Measurements from ENCODE around the gene IKZF2. TPM values are rescaled to one million over a fixed set of nuclear protein-coding genes. Genes with fewer than 3 reads are reported as not detected.

Gene IKZF2
- total and polyA plus RNA-seq, 11 donors, result 0.84 to 8.0 (median 5.9) TPM

DNA sequence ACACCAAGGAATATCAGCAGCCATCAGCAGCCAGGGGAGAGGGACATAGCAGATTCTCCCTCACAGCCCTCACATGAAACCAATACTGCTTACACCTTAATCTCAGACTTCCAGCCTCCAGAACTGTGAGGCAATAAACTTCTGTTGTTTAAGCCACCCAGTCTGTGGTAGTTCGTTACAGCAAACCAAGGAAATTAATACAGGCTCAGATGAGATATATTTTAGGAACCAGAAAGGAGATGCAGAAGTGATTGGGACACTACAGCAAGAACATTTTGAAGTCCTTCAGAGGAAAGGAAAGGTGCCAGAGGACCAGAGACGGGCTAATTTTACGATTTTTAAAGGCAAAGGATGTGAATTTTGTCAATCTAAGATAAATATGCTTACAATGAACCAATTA, 60.6 kb downstream of the IKZF2 start:
- H3K4me3 ChIP-seq, result no peak overlapping the region
- DNase-seq (no peak), ATAC-seq (no peak)
- no peaks in the 10 kb centered on the region for H3K9me3 ChIP-seq
- H3K27ac ChIP-seq, result no peak overlapping the region
- no peaks in the 10 kb centered on the region for H3K27me3 ChIP-seq
- no peaks in the 10 kb centered on the region for H3K36me3 ChIP-seq
- 62 to 74% (median 70%) methylated on average over 3 of the region's 3 CpGs for WGBS, 4 donors
- intact Hi-C loops (cut with DNase I), result no loop called here
- H3K4me1 ChIP-seq, result peaks cover 0 to 16% (median 0%) of the 10 kb centered on the region in 12 donors
- TF ChIP-seq, protein P1, sequence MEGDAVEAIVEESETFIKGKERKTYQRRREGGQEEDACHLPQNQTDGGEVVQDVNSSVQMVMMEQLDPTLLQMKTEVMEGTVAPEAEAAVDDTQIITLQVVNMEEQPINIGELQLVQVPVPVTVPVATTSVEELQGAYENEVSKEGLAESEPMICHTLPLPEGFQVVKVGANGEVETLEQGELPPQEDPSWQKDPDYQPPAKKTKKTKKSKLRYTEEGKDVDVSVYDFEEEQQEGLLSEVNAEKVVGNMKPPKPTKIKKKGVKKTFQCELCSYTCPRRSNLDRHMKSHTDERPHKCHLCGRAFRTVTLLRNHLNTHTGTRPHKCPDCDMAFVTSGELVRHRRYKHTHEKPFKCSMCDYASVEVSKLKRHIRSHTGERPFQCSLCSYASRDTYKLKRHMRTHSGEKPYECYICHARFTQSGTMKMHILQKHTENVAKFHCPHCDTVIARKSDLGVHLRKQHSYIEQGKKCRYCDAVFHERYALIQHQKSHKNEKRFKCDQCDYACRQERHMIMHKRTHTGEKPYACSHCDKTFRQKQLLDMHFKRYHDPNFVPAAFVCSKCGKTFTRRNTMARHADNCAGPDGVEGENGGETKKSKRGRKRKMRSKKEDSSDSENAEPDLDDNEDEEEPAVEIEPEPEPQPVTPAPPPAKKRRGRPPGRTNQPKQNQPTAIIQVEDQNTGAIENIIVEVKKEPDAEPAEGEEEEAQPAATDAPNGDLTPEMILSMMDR (IDR thresholded peaks at IDR 0.05), result no peak
- TF ChIP-seq POLR2A (IDR thresholded peaks at IDR 0.05), result no peak

DNA sequence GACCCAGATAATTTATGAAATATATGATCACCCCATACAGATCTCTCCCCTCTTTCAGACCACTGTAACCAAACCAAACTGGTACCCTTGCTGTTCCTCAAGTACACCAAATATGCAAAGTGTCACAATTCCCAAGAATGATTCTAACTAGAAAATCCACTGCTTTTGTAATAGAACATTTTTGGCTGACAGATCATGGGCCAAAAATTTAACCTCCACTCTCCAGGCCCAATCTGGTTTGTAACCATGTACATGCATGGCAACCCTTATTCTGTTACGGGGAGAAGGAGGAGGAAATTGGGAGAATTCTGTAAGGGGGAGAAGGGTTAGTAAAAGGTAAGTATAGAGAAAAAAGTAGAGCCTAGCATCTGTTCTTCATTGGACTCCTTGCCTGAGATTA, 62.0 kb downstream of the IKZF2 start:
- Histone ChIP-seq H3K27ac (no peak overlapping the region), H3K4me3 (no peak overlapping the region), H3K27me3 (no peaks in the 10 kb centered on the region), H3K36me3 (no peaks in the 10 kb centered on the region), H3K9me3 (no peaks in the 10 kb centered on the region), H3K4me1 (peaks cover 0 to 17% (median 0%) of the 10 kb centered on the region in 12 donors)
- DNase-seq (no peak), ATAC-seq (no peak)
- intact Hi-C loops (cut with DNase I), result no loop called here
- WGBS, 4 donors, result 91 to 97% (median 94%) methylated on average over 1 of the region's 1 CpG
- TF ChIP-seq POLR2A (IDR thresholded peaks at IDR 0.05), result no peak
- TF ChIP-seq, protein P1 (IDR thresholded peaks at IDR 0.05), result no peak

DNA sequence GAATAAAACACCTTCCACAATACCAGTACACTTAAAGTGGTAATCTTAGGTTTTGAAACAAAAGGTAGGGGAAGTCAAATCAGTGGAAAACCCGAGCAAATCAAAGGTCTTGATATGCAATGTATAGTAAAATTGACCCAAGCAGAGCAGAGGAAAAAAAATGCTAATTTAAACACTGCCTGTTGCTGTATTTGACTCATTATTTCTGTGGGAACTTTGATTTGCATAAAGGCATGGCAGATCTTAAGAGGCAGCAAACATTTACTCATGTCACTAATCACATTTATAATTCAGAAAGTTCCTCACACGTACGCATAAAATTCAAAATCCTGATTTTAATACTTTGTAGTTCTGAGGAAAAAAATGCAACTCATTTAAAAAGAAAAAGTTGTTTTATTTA, 64.4 kb downstream of the IKZF2 start:
- H3K4me1 ChIP-seq, result peaks cover 0 to 22% (median 0%) of the 10 kb centered on the region in 12 donors
- intact Hi-C loops (cut with DNase I), result no loop called here
- no peaks in the 10 kb centered on the region for H3K27me3 ChIP-seq
- no peaks in the 10 kb centered on the region for H3K9me3 ChIP-seq
- no peaks in the 10 kb centered on the region for H3K36me3 ChIP-seq
- TF ChIP-seq, protein P1 (IDR thresholded peaks at IDR 0.05), result no peak
- TF ChIP-seq POLR2A (IDR thresholded peaks at IDR 0.05), result no peak
- no peak for ATAC-seq
- DNase-seq, result no peak
- H3K4me3 ChIP-seq, result no peak overlapping the region
- WGBS, 4 donors, result 68 to 76% (median 73%) methylated on average over 3 of the region's 3 CpGs
- peak overlapping the region in 8 of 12 donors; percentile 2 to 75 (median 50) for H3K27ac ChIP-seq

DNA sequence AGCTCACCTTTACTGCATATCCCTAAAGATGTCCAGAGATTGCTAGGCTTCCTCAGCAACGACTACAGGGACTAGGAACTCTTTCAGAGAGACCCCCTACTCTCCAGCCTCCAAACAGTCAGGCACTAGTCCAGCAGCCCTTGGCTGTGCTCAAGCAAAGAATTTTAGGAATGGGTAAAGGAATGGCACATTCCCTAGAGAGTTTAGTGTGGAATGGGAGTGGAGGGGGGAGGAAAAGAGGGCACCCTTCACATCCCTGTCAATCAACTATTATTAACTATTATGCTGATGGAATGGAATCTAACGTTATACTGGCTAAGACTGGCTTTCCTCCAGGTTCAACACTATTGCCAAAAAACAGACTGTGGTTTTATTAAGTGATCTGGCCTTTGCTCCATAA, 64.8 kb downstream of the IKZF2 start:
- peak; percentile 69 to 84 (median 78) for ATAC-seq

More for the DNA sequence above, 64.8 kb downstream of the IKZF2 start:
- 7 to 18% (median 12%) methylated on average over 2 of the region's 2 CpGs for WGBS, 4 donors
- peaks cover 0 to 22% (median 0%) of the 10 kb centered on the region in 12 donors for H3K4me1 ChIP-seq
- DNase-seq, result no peak
- H3K9me3 ChIP-seq, result no peaks in the 10 kb centered on the region
- no peaks in the 10 kb centered on the region for H3K27me3 ChIP-seq
- H3K36me3 ChIP-seq, result no peaks in the 10 kb centered on the region
- no peak overlapping the region for H3K4me3 ChIP-seq
- intact Hi-C loops (cut with DNase I), result no loop called here
- TF ChIP-seq, protein P1 (IDR thresholded peaks at IDR 0.05), result no peak
- no peak for TF ChIP-seq POLR2A (IDR thresholded peaks at IDR 0.05)
- peak overlapping the region in 9 of 12 donors; percentile 2 to 75 (median 45) for H3K27ac ChIP-seq

Measured in heart left ventricle (tissue), 16 donors.